ENCODE measurements around the gene SRSF12.
A peak's percentile ranks its signal among the peaks of the same experiment; 100 is the strongest.
"Not testable (repeated sequence)": the region's sequence is repeated elsewhere in the genome, so short reads cannot be mapped to it uniquely, and the experiment has no call there.

SRSF12 gene

GRCh38 chr6:89139509-89140346 lies 21.9 kb upstream of the SRSF12 start:
- Histone ChIP-seq H3K9me3 (ENCODE audit: control insufficient read depth, insufficient read depth, low read length) (no peaks in the 10 kb centered on the region), H3K9ac (ENCODE audit: low read depth, low read length) (no peak overlapping the region), H3K36me3 (ENCODE audit: insufficient read depth, low read length) (no peaks in the 10 kb centered on the region), H3K4me1 (ENCODE audit: insufficient read depth, low read length) (peaks cover 11% of the 10 kb centered on the region; the same call in 1 of the 2 replicates)

- Histone ChIP-seq H3K36me3 (ENCODE audit: insufficient read depth, low read length) (no peaks in the 10 kb centered on the region), H3K9me3 (ENCODE audit: control insufficient read depth, insufficient read depth, low read length) (no peaks in the 10 kb centered on the region), H3K4me1 (ENCODE audit: insufficient read depth, low read length) (peaks cover 16% of the 10 kb centered on the region), H3K9ac (ENCODE audit: low read depth, low read length) (no peak overlapping the region)
These were observed 20.3 kb upstream of the SRSF12 start for GRCh38 chr6:89138173-89138572.

DNA sequence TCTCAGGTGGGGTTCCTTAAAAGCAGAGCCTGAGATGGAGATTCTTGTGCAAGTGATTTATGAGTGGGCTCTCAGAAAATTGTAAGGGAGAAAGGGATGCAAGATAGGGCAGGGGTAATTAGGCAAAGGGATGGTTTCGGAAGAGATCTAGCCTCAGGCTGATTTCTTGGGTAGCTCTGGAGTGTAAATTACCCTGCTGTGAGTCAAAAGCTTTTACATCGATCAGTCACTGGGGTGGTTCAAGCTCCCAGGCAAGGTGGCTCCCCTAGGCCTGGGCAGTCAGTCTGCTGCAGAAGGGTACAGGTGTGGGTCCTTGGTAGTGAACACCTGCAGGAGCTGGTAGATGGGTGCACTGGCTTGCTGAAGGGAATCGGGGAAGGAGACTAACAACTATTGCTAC lies 16.9 kb upstream of the SRSF12 start:
- Histone ChIP-seq H3K4me1 (ENCODE audit: insufficient read depth, low read length) (peaks cover 6% of the 10 kb centered on the region), H3K9ac (ENCODE audit: low read depth, low read length) (no peak overlapping the region), H3K9me3 (ENCODE audit: control insufficient read depth, insufficient read depth, low read length) (no peaks in the 10 kb centered on the region), H3K36me3 (ENCODE audit: insufficient read depth, low read length) (no peaks in the 10 kb centered on the region)

- Histone ChIP-seq H3K36me3 (ENCODE audit: insufficient read depth, low read length) (no peaks in the 10 kb centered on the region), H3K4me1 (ENCODE audit: insufficient read depth, low read length) (peaks cover 5% of the 10 kb centered on the region), H3K9ac (ENCODE audit: low read depth, low read length) (no peak overlapping the region), H3K9me3 (ENCODE audit: control insufficient read depth, insufficient read depth, low read length) (no peaks in the 10 kb centered on the region)
These were observed 16.1 kb upstream of the SRSF12 start for GRCh38 chr6:89133981-89134380.

GRCh38 chr6:89132057-89132456 lies 14.2 kb upstream of the SRSF12 start:
- Histone ChIP-seq H3K36me3 (ENCODE audit: insufficient read depth, low read length) (no peaks in the 10 kb centered on the region), H3K9me3 (ENCODE audit: control insufficient read depth, insufficient read depth, low read length) (no peaks in the 10 kb centered on the region), H3K4me1 (ENCODE audit: insufficient read depth, low read length) (peaks cover 5% of the 10 kb centered on the region), H3K9ac (ENCODE audit: low read depth, low read length) (no peak overlapping the region)

DNA sequence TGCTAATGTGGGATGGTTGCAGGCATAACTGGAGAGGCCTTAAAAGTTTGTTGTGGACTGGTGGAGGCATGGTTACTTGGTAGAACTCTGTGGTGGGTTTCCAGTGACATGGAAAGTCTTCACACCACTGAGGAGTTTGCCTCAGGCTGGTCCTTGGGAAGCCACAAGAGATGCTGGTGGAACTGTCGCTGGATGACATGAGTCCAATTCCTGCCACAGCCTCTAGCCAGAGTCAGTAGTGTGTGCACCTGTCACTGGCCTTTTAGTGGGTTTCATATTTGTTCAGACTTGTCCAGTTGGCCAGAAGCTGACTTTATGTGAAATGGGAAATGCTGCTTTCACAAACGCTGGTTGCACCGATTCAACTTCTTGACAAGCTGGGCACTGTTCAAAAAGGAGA lies 13.7 kb upstream of the SRSF12 start:
- no peak overlapping the region for H3K9ac ChIP-seq (ENCODE audit: low read depth, low read length)
- no peaks in the 10 kb centered on the region for H3K36me3 ChIP-seq (ENCODE audit: insufficient read depth, low read length)
- H3K4me1 ChIP-seq (ENCODE audit: insufficient read depth, low read length): peaks cover 5% of the 10 kb centered on the region
- no peaks in the 10 kb centered on the region for H3K9me3 ChIP-seq (ENCODE audit: control insufficient read depth, insufficient read depth, low read length)

GRCh38 chr6:89128256-89128671 lies 10.4 kb upstream of the SRSF12 start:
- not testable (repeated sequence) for H3K36me3 ChIP-seq (ENCODE audit: insufficient read depth, low read length); H3K9me3 ChIP-seq (ENCODE audit: control insufficient read depth, insufficient read depth, low read length); H3K9ac ChIP-seq (ENCODE audit: low read depth, low read length); H3K4me1 ChIP-seq (ENCODE audit: insufficient read depth, low read length)

GRCh38 chr6:89122625-89123024 lies 4.8 kb upstream of the SRSF12 start:
- H3K36me3 ChIP-seq (ENCODE audit: insufficient read depth, low read length): no peaks in the 10 kb centered on the region
- no peaks in the 10 kb centered on the region for H3K9me3 ChIP-seq (ENCODE audit: control insufficient read depth, insufficient read depth, low read length)
- no peaks in the 10 kb centered on the region for H3K4me1 ChIP-seq (ENCODE audit: insufficient read depth, low read length)
- H3K9ac ChIP-seq (ENCODE audit: low read depth, low read length): no peak overlapping the region

GRCh38 chr6:89121934-89122333 lies 4.1 kb upstream of the SRSF12 start:
- no peaks in the 10 kb centered on the region for H3K4me1 ChIP-seq (ENCODE audit: insufficient read depth, low read length)
- no peaks in the 10 kb centered on the region for H3K36me3 ChIP-seq (ENCODE audit: insufficient read depth, low read length)
- no peak overlapping the region for H3K9ac ChIP-seq (ENCODE audit: low read depth, low read length)
- H3K9me3 ChIP-seq (ENCODE audit: control insufficient read depth, insufficient read depth, low read length): no peaks in the 10 kb centered on the region

GRCh38 chr6:89120371-89120770 lies 2.5 kb upstream of the SRSF12 start:
- H3K4me1 ChIP-seq (ENCODE audit: insufficient read depth, low read length): no peaks in the 10 kb centered on the region
- H3K9ac ChIP-seq (ENCODE audit: low read depth, low read length): no peak overlapping the region
- H3K9me3 ChIP-seq (ENCODE audit: control insufficient read depth, insufficient read depth, low read length): no peaks in the 10 kb centered on the region
- H3K36me3 ChIP-seq (ENCODE audit: insufficient read depth, low read length): no peaks in the 10 kb centered on the region

DNA sequence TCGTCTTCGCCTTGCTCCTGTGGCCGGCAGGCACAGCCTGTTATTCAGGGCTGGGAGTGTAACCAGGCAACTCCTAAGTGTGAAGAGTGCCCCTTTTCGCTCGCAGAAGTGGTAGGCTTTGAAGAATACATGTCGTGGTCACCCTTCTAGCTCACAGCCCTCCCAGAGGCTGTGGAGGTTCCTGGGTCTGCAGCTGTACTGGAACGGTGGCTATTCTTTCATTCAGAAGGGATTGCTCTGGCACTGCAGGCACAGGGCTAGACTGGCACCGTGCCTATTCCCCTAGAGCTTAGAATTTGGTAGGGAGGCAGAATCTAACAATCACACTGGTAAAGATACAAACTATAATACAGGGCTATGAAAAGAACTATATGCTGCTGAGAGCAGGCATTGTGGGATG lies 1.1 kb upstream of the SRSF12 start:
- H3K4me1 ChIP-seq (ENCODE audit: insufficient read depth, low read length): no peaks in the 10 kb centered on the region

DNA sequence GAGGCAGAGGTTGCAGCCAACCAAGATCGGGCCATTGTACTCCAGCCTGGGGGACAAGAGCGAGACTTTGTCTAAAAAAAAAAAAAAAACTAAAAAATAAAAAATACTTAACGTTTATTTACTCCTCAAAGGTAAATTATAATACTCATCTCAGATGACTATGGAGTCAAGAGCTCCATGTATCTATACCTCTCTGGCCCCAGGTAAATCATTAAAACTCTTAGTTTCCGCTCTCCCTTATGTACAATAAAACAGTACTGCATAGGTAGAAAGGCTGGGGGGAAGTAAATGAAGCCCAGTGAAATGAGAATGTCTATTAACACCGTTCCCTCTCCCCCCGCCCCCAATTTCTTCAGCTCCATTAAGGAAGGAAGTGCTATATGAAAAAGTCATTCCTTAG lies 1.2 kb downstream of the SRSF12 start:
- no peaks in the 10 kb centered on the region for H3K36me3 ChIP-seq (ENCODE audit: insufficient read depth, low read length)
- H3K4me1 ChIP-seq (ENCODE audit: insufficient read depth, low read length): no peaks in the 10 kb centered on the region
- H3K9me3 ChIP-seq (ENCODE audit: control insufficient read depth, insufficient read depth, low read length): no peaks in the 10 kb centered on the region
- peak overlapping the region; percentile 97; the same call in 1 of the 2 replicates for H3K9ac ChIP-seq (ENCODE audit: low read depth, low read length)

More for the DNA sequence above, 1.1 kb upstream of the SRSF12 start:
- H3K9me3 ChIP-seq (ENCODE audit: control insufficient read depth, insufficient read depth, low read length): no peaks in the 10 kb centered on the region
- 0 out of 2 replicates have a peak overlapping the region, but pooled peaks have one; percentile 97 for H3K9ac ChIP-seq (ENCODE audit: low read depth, low read length)
- no peaks in the 10 kb centered on the region for H3K36me3 ChIP-seq (ENCODE audit: insufficient read depth, low read length)

DNA sequence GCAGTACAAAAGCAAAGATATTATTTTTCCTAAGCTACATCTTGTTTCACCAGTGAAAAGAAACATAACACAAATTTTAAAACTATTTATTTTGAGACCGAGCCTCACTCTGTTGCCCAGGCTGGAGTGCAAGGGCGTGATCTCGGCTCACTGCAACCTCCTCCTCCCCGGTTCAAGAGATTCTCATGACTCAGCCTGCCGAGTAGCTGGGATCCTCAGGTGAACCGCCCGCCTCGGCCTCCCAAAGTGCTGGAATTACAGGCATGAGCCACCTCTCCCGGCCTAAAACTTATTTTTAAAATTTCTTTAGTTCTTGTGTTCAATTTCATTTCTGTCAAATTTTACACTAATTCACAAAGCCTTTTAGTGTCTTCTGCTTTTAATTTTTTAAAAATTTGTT lies 5.9 kb downstream of the SRSF12 start:
- no peaks in the 10 kb centered on the region for H3K4me1 ChIP-seq (ENCODE audit: insufficient read depth, low read length)

GRCh38 chr6:89110284-89110683 lies 7.6 kb downstream of the SRSF12 start:
- Histone ChIP-seq H3K9ac (ENCODE audit: low read depth, low read length) (no peak overlapping the region), H3K4me1 (ENCODE audit: insufficient read depth, low read length) (no peaks in the 10 kb centered on the region), H3K36me3 (ENCODE audit: insufficient read depth, low read length) (no peaks in the 10 kb centered on the region), H3K9me3 (ENCODE audit: control insufficient read depth, insufficient read depth, low read length) (no peaks in the 10 kb centered on the region)

More for the DNA sequence above, 5.9 kb downstream of the SRSF12 start:
- Histone ChIP-seq H3K36me3 (ENCODE audit: insufficient read depth, low read length) (no peaks in the 10 kb centered on the region), H3K9me3 (ENCODE audit: control insufficient read depth, insufficient read depth, low read length) (no peaks in the 10 kb centered on the region), H3K9ac (ENCODE audit: low read depth, low read length) (no peak overlapping the region)

GRCh38 chr6:89100114-89100513 lies 17.8 kb downstream of the SRSF12 start:
- no peaks in the 10 kb centered on the region for H3K4me1 ChIP-seq (ENCODE audit: insufficient read depth, low read length)
- H3K9ac ChIP-seq (ENCODE audit: low read depth, low read length): no peak overlapping the region
- no peaks in the 10 kb centered on the region for H3K36me3 ChIP-seq (ENCODE audit: insufficient read depth, low read length)
- no peaks in the 10 kb centered on the region for H3K9me3 ChIP-seq (ENCODE audit: control insufficient read depth, insufficient read depth, low read length)
